Stimulated activated CD8-positive, alpha-beta memory T cell treated with anti-CD3 and anti-CD28 coated beads, Interleukin-7, amount 100 ng/mL, for 48 hours (primary cell): ENCODE measurements around the gene MRPL38.
"Not testable (repeated sequence)": the region's sequence is repeated elsewhere in the genome, so short reads cannot be mapped to it uniquely, and the experiment has no call there.

Source experiments
- DNase-seq, 2 donors: peaks; one replicate each; pipeline ENCODE4 v3.0.0-alpha.2; 2020; ENCODE audit warnings: low read depth in 1 of 2; ENCODE audit errors: extremely low read depth in 1 of 2

The MRPL38 gene

DNA sequence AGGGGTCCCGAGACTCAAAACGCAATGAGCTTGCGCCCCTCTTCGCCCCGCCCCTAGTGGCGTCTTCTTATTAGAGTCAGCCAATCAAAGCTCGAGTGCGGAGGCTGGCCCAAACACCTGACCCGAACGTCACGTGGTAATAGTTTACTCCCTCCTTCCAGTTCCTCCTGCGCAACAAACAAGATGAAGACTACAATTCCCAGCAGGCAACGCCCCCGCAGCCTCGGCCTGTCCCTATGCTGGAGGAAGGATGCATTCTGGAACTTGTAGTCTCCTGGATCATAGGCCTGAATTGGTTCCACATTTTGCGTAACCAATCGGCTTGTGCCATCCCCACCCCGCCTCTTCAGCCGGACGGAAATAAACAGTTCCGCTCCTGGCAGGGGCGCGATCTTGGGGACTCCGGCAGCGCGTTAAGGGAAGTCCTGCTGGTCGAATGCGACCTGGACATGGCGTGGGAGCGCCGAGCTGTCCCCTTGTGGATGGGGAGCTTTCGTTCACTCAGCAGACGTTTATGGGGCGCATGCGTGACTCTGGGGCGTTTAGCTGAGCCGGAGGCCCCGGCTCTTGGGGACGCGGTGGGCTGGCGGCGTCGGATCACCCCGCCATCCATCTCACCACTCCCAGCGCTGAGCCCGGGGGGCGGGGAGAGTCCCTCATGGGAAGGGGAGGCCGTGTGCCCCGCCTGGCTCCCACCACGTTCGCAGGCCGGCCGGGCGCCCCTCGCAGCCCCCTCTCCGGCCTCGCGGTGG, 49.2 kb downstream of the MRPL38 start, which contains the start of gene WBP2:
TSS of gene WBP2 (minus strand) at position 26 of the 752 bp plus-strand sequence. CDS start 38 bp downstream, outside the sequence.
- peak; percentile 92 to 99 for DNase-seq

DNA sequence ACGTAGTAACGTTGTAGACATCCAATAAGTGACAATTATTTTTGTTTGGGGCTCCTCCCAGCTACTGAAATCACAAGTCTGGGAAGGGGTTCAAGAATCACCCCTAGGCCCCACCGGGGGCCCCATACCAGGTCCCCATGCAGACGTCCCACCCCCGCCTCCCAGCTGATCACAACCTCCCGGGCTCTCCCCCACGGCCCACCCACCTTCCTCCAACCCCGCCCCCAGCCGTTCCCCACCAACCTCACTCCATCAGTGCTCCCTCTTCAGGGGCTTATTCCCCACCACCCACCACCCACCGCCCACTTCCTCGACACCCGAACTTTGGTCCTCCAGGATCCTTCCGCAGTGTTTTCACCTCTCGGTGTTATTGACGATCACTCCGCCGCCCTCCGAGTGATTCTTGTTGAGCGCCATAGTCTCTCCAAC, 49.8 kb downstream of the MRPL38 start:
- no peak for DNase-seq

DNA sequence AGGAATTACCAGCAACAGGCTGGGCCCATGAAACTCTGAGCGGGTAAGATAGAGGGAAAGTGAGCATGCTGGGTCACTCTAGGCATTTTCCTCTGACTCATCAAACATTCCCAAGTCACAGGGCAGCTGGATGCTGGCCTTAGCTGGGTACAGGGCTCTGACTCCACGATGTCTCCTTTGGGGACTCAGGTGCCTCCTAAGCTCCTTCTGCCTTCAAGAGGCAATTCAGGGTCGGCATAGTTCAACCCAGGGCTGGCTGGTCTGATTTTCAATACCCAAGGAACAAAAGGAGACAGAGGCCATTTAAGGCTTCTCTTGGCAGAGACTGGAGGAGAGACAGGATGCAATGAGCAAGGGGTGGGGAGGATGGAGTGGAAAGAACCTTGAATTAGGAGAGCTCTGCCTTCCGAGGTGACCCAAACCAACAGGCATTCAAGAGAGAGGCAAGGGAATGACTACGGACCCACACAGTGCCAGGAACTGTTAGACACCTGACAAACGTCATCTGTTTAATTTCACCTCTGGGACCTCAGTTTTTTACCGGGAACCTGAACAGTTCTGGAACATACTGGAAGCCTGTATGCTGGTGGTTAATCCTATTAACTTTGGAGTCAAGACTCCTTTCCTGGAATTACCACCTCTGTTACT, 50.5 kb downstream of the MRPL38 start:
- no peak for DNase-seq

DNA sequence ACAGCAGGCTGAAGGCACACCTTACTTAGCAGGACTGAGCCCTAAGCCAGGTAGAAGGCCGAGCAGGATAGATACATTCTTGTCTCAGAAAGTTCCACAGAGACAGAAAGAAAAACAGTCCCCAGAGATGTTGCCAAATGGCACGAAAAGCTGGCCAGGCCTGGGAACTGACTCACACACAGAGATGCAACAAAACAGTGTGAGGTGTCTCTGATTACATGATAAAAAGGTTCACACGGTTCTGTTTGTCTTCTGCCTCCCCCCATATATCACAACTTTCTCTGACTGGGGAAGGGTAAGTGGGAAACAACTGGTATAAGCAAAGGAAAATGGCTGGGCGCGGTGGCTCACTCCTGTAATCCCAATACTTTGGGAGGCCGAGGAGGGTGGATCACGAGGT, 51.3 kb downstream of the MRPL38 start:
- DNase-seq = no peak

DNA sequence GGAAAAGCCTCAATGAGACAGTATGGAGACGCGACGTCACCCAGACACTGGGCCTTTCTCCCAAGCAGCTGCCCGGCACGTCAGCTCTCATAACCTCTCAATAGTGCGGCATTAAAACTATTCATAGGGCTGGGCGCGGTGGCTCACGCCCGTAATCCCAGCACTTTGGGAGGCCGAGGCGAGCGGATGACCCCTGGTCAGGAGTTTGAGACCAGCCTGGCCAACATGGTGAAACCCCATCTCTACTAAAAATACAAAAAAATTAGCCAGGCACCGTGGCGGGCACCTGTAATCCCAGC, 53.0 kb downstream of the MRPL38 start:
- DNase-seq = not testable (repeated sequence)

DNA sequence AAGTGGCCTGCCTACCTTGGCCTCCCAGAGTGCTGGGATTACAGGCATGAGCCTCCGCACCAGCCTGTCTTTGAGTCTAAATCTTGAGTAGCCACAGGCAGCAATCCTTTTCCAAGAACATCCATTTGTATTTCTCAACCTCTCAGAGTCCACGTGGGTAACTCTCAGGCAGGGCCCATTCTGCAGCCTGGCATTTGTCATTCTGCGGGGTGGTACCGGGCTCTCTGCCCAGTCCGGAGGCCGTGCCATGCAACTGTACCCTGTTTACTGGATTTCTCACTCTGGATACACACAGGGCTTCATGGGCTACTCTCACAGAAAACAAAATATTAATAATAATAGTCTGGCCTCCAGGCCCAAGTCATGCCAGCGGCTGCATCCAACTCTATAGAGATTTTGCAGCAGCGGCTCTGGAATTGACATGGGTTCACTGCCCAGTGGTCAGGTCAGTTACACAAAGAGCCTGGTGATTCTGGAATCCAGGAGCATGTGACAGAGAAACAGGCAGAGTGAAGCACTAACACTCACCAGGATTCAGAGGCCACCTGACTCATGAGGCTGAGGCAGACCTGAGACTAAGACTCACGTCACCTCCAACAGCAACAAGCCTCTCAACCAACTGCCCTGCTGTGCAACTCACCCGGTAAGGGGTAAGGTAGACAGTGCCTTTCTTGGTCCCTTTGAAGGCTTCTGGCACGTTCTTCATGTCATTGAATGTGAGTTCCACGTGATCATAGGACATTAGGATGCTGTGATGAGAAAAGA, 53.6 kb downstream of the MRPL38 start:
- no peak for DNase-seq

DNA sequence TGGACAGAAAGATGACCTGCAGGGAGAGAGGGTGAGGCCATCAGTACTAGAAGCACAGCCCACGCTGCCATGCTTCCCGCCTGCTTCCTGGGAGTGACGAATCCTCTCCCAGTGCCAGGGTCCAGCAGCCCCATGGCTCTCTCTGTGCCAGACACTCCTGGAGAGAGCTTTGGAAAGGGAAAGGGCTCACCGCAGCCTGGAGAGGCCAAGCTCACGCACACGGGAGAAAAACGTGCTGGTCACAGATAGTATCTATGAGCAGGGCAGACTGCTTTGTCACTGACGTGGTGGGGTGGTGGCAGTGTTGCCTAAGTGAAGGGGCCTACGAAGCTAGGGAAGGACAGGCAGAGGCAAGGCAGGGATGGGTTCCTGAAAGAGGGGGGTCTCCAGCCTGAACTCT, 55.0 kb downstream of the MRPL38 start:
- DNase-seq = no peak

DNA sequence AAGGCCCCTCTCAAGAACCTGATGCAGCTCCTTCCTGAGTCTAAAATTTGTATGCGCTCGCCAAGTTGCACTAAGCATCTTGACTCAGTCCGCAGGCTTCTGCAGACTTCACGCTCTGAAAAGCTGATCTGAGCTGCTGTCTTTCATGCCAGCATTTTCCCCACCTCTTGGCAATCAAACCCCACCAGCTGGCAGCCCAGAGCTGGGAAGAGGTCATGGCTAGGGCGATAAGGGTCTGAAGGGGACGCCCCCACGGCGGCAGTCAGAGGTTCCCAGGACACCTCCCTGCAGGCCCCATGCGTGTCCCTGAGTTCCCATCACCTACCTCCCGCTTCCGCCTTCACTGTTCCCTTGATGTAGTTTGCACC, 55.4 kb downstream of the MRPL38 start:
- no peak for DNase-seq
